GM12875 (cell line): ENCODE results near the gene EGFL7.

ENCODE experiments used
- H3K4me3 ChIP-seq: one replicate; pipeline ENCODE4 v1.5.1; 2011; ENCODE audit warnings: low read depth, low read length, control low read depth
- CTCF ChIP-seq: IDR thresholded peaks from 2 replicates; pipeline ENCODE4 v1.5.1; 2011; ENCODE audit warnings: low read depth, mild to moderate bottlenecking, control low read depth, inconsistent platforms, low read length, moderate library complexity, borderline replicate concordance; ENCODE audit not compliant: insufficient read depth

The EGFL7 gene

GRCh38 chr9:136681945-136682699 is 19.4 kb downstream of the EGFL7 start:
- H3K4me3 ChIP-seq = no peak overlapping the region
- no peak for TF ChIP-seq CTCF

GRCh38 chr9:136682710-136683109 is 20.0 kb downstream of the EGFL7 start:
- no peak for TF ChIP-seq CTCF
- no peak overlapping the region for H3K4me3 ChIP-seq

GRCh38 chr9:136683173-136683745 is 20.5 kb downstream of the EGFL7 start:
- no peak for TF ChIP-seq CTCF
- H3K4me3 ChIP-seq = no peak overlapping the region

DNA sequence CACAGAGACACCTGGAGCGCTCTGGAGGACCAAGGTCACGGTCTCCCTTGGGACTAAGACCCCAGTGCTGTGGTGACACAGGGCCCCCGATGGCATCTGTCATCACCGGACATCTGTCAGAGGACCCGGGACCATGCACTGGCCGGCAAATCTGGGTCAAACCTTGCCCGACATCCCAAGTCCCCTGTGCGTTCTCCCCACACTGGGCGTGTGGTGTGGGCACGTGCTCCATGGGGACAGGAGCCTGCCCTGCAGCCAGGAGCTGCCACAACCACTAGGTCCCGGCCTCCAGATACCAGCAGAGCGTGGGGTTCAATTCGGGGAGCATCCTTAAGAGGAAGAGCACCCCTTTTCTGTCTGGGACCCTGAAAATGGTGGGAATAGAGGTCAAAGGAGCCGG is 21.0 kb downstream of the EGFL7 start:
- TF ChIP-seq CTCF = no peak

GRCh38 chr9:136684339-136684738 is 21.6 kb downstream of the EGFL7 start:
- H3K4me3 ChIP-seq = no peak overlapping the region
- no peak for TF ChIP-seq CTCF

More for the DNA sequence above, 21.0 kb downstream of the EGFL7 start:
- no peak overlapping the region for H3K4me3 ChIP-seq

DNA sequence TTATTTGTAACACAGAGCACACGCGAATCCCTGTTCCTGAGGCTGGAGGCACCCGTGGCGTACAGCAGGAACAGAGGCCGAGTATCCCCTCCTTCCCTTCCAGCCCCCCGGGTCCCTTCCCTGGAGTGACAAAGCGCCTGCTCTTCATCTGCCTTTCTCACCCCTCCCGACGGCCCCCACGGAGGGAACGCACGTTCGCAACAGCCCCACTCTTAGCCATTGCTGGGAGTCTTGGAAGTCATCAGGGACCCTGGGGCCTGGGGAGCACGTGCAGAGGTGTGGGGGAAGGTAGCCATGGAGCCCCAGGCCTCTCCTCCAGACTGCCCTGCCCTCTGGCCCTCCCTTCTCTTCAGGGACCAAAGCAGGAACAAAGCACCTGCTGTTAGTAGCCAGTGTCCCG is 22.1 kb downstream of the EGFL7 start:
- no peak for TF ChIP-seq CTCF
- no peak overlapping the region for H3K4me3 ChIP-seq

- no peak overlapping the region for H3K4me3 ChIP-seq
- no peak for TF ChIP-seq CTCF
Measured at GRCh38 chr9:136685216-136685615, 22.5 kb downstream of the EGFL7 start.
